GM12873 (cell line): ENCODE data around the gene ZNF396.
A peak's percentile ranks its signal among the peaks of the same experiment; 100 is the strongest.

Experiments
- TF ChIP-seq, protein P1 (sequence below): IDR thresholded peaks from 2 replicates; pipeline ENCODE4 v1.5.1; 2012; ENCODE audit warnings: low read depth, mild to moderate bottlenecking, moderate library complexity, low read length, control low read depth; ENCODE audit not compliant: insufficient read depth; ENCODE audit errors: missing control alignments

ZNF396 gene

DNA sequence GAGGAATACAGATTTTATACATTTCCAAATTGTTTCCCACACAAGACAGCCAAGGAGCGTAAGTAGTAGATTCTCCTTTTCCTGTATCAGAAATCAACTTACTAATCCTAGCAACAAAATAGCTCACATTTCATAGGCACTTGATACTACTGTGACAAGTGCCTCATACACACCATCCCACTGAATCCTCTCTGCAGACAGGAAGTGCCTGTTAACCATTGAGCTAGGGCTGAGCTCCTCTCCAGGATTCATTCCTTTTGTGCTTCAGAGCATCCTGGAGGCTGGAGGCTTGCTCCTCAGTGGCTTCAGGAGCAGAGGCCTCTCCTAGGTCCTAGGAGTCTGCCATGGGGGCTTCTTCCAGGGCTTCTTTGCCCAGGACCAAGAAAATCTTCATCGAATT is 20.8 kb upstream of the ZNF396 start:
- TF ChIP-seq, protein P1, sequence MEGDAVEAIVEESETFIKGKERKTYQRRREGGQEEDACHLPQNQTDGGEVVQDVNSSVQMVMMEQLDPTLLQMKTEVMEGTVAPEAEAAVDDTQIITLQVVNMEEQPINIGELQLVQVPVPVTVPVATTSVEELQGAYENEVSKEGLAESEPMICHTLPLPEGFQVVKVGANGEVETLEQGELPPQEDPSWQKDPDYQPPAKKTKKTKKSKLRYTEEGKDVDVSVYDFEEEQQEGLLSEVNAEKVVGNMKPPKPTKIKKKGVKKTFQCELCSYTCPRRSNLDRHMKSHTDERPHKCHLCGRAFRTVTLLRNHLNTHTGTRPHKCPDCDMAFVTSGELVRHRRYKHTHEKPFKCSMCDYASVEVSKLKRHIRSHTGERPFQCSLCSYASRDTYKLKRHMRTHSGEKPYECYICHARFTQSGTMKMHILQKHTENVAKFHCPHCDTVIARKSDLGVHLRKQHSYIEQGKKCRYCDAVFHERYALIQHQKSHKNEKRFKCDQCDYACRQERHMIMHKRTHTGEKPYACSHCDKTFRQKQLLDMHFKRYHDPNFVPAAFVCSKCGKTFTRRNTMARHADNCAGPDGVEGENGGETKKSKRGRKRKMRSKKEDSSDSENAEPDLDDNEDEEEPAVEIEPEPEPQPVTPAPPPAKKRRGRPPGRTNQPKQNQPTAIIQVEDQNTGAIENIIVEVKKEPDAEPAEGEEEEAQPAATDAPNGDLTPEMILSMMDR = no peak

DNA sequence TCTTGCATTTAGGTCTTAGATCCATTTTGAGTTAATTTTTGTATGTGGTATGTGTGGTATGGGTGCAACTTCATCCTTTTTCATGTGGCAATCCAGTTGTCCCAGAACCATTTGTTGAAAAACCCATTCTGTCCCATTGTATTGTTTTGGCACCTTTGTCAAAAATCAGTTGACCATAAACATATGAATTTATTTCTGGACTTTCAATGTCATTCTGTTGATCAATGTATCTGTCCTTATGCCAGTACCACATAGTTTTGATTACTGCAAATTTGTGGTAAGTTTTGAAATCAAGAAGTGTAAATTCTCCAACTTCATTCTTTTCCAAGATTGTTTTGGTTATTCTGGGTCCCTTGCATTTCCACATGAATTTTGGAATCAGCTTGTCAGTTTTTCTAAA is 16.6 kb upstream of the ZNF396 start:
- TF ChIP-seq, protein P1 = no peak

DNA sequence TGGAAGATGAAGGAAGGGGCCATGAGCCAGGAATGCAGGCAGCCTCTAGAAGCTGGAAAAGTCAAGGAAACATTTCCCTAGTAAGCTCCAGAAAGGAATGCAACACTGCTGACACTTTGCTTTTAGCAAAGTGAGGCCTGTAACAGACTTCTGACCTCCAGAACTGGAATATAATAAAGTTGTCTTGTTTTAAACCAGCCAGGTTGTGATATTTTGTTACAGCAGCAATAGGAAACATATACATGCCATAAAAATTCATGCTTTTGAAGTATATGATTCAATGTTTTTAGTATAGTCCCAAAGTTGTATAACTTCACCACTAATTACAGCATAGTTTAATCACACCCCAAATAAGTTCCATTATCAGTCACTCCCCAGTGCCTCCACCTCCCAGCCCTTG is 15.2 kb upstream of the ZNF396 start:
- TF ChIP-seq, protein P1 = no peak

DNA sequence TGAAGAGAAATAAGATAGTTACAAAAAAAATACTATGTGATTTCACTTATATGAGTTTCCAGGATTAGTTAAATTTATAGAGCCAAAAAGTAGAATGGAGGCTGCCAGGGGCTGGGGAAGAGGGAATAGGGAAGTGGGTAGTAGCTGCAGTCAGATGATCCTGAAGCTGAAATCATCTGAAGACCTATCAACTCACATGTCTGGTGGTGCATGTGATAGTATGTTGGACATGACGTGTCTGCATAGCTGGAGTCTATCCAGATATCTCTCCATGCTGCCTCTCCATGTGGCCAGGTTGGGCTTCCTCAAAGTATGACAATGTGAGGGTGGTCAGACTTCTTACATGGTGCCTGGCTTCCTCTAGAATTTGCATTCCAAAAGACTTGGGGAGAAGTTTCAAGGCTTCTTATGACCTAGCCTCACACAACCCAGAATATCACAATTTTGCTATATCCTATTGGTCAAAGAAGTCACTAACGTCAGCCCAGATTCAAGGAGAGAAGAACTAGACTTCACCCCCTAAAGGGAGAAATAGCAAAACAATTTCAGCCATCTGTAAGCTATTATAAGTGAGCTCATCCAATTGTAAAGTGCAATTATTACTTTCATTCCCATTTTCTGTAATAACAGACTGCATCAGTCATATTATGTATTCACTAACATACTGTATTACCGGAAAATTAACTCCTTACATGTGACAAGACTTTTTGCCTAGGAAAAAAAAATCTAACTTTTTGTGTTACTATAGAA is 14.0 kb upstream of the ZNF396 start:
- TF ChIP-seq, protein P1 = no peak

- TF ChIP-seq, protein P1 = no peak
These were observed 12.0 kb upstream of the ZNF396 start for GRCh38 chr18:35389095-35389618.

GRCh38 chr18:35387152-35387571 is 10.0 kb upstream of the ZNF396 start:
- TF ChIP-seq, protein P1 = peak; percentile 22

DNA sequence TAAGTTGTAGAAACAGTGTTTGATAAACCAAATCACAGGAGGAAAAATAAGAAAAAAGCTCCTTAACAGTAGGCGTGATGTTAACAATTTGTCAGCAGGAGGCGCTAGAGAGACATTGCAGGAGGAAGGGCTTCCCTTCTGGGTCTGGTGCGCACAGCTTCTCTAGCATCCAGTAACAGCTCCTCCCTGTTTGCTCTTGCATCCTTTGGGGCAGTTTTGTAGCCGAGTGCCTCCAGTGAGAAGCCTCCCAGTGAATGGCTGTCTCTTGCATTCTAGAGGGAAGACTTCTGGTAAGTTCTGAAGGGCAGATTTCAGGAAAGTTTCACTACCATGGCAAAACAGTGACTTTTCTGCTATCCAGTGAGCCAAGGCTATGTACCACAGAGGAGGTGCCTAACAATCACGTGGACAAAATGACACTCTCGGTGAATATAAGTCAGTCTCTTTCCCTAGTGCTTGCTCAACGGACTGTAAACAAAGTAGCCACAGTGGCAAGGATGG is 9.5 kb upstream of the ZNF396 start:
- TF ChIP-seq, protein P1 = peak; percentile 91
